GM21825 (cell line): Measurements from ENCODE around the gene TMX4.
"Not testable (repeated sequence)": the region's sequence is repeated elsewhere in the genome, so short reads cannot be mapped to it uniquely, and the experiment has no call there.

Source experiments
- ATAC-seq: cut with Tn5 transposase; IDR thresholded peaks from one replicate; pipeline ENCODE4 v1.9.1; 2021; ENCODE audit warnings: mild to moderate bottlenecking, moderate library complexity; ENCODE audit not compliant: unreplicated experiment

The TMX4 gene

DNA sequence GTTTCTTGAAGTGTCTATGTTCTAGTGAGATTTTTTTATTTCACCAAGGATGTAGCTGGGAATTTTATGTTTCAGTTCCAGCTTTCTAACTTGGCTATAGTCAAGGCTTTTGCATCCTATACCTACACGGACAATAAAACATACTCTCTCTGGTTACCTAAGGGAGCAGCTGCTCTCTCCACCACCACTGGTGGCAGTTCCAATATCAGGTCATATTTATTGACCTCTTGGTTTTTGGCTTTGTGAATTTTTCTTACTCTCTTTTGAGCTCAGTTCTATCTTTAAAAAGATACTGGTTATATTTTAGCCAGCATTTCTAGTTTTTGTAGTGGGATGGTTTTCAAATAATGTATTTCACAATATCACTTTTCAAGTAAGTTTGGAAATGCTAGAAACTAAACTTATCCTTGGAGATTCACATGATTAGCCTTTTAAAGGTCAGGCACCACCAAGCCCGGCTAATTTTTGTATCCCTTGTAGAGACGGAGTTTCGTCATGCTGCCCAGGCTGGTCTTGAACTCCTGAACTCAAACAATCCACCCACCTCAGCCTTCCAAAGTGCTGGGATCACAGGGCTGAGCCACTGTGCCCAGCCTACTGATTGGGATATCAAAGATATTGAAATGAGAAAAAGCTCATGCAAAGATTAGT, 44.7 kb downstream of the TMX4 start:
- no peak for ATAC-seq

DNA sequence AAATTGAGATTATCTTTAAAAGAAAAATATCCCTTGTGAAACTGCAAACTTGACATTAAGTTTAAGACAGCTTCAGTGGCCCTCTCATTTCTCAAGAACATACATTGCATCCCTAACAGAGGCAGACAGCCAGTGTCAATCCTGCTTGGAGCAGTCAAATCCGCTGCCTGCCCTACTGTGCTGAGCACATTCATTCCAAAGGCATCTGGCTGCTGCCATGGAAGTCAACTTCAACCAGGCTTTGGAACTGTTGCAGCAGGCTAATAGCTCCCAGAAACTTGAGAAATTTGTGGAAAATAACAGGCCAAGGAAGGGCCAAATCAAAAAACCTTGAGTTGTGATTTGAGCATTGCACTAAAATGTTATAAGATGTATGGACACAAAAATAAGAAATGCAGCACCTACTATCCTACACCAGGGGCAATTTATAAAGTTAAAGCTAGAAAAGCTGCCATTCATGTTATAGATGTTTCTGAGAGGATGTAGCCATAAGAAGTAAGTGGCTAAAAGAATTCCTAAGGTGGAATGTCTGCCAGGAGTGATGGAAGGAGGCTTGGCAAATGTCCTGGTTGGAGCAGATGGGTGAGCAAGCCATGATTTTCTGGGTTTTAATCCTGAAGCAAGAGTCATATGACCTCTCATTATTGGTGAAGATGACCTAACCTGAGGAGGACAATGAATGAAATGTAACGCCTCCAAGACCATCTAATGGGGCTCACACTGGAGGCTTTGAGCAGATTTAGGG, 47.9 kb downstream of the TMX4 start:
- no peak for ATAC-seq

DNA sequence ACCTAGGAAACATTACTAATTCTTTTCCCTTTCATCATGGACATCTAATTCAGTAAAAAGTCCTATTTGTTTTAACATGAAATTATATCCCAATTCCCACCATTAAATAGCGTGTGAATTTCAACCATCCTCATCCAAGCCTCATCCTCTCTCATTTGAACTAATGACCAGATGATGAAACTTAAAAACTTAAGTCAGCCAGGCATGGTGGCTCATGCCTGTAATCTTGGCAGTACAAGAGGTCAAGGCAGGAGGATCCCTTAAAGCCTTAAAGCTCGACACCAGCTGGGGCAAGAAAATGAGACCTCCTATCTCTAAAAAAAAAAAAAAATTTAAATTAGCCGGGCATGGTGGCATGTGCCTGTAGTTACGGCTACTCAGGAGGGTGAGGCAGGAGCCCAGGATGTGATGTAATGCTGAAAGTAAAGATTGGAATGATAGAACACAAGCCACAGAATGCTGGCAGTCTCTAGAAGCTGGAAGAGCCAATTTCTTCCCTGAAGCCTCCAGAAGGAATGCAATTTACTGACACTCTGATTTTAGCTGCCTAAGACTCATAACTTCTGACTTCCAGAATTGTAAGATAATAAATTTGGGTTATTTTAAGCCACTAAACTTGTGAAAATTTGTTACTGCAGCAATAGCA, 52.2 kb downstream of the TMX4 start:
- ATAC-seq, result no peak

DNA sequence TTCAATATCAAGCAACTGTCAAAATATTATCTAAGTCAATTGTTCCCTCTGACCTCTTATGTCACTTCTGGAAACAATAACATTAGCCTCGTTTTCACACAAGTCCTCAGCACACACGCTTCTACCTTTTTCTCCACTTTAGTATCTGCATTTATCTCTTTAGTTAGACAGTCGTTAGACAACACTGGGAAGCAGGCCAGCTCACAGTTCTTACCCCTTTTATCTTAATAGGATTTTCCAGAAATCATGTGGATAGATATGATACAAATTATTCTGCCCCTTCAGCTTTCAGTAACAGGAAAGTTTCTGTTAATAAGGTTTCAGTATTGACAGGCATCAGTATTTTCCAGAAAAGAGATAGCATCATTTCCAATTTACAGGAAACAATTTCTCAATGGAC, 53.4 kb downstream of the TMX4 start:
- no peak for ATAC-seq

DNA sequence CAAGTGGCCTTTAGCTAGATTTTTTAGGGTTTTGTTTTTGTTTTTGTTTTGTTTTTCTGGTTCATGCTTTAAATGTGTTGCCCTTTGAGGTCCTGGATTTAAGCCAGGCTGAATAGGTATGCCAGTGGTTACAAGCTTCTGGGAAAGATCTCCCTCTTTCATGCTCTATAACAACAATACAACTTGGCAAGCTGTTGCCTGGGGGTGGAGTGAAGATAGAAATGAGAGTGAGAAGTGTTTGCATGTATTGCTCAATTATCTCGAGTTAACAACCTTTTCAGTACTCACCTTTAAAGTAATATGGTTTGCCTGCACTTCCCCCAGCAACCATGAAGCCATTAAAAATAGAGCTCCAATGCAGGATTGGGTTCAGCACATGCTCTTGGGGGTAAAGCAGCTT, 60.1 kb downstream of the TMX4 start:
- no peak for ATAC-seq

DNA sequence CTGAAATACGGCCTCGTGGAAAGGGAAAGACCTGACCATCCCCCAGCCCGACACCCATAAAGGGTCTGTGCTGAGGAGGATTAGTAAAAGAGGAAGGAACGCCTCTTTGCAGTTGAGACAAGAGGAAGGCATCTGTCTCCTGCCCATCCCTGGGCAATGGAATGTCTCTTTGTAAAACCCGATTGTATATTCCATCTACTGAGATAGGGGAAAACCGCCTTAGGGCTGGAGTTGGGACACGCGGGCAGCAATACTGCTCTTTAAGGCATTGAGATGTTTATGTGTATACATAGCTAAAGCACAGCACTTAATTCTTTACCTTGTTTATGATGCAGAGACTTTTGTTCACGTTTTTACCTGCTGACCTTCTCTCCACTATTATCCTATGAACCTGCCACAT, 63.0 kb downstream of the TMX4 start:
- ATAC-seq, result not testable (repeated sequence)

DNA sequence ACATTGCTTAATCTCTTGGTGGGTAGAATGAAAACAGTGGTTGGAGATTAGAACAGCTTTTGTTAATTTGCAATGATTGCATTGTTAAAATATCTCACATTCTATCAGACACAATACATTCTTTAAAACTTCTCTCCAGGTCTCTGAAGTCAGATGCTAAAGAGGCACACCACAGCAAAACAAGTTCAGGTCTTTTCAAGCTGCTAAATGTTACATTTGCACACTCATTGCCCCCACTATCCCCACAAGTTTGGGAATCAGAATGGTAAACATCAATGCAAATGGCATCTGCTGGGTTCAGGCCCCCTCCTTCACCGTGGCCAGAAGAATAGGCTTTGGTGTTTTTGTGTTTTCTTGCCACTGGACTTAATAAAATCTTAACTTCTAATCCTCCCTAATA, 69.2 kb downstream of the TMX4 start:
- no peak for ATAC-seq

DNA sequence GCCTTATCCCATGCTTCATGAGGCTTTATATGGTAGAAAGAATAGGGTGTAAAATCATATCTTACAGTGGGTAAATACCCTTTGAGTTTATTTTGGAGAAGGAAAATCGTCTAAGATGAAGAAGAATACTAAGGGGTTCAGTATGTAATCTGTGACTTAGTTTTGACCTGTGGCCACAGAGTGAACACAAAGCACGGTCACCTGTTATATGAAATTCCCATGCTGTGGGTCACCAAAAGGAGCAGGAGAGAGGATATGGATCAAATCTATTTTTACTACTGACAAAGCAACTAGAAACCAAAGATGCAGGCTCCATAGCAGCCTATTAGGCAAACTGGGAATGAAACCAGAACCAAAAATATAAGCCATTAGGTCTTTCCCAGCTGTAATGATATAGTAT, 75.7 kb downstream of the TMX4 start:
- no peak for ATAC-seq

DNA sequence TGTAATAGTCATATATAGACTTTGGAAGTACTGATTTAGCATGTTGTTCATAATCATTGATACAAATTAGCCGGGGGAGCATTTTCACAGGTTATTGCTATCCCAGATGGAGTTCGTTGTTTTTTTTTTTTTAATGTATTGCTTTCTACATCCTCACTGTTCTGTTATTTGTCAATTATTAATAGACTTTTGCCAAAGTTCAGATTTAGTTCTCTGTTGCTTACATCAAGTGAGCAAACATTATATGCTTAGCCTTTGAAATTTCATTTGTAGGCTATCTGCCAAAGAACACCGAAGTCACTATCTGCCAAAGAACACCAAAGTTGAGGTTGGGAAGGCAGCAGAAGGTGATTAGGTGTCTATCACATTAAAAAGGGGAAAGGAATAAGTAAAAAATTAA, 79.2 kb downstream of the TMX4 start, which contains the start of gene HAO1:
TSS of gene HAO1 (minus strand) at position 118 of the 400 bp plus-strand sequence. CDS start at position 82, 36 bp downstream.
- no peak for ATAC-seq

DNA sequence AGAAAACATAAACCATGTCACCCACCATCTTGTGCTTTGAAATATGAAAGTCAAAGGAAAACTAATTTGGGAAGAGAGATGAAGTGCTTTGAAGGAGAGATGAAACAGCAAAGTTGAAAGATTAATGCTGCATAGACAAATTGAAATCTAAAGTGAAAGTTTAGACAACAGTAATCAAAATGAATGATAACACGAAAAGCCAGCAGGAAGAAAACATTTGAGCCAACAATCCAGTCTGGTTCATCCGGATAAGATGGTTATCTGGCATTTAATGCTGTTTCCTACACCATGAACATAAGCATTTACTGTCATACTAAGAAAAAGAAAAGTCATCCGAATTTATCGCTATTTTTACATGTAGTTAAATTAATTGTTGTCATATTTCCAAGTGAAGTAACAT, 79.9 kb downstream of the TMX4 start:
- no peak for ATAC-seq

DNA sequence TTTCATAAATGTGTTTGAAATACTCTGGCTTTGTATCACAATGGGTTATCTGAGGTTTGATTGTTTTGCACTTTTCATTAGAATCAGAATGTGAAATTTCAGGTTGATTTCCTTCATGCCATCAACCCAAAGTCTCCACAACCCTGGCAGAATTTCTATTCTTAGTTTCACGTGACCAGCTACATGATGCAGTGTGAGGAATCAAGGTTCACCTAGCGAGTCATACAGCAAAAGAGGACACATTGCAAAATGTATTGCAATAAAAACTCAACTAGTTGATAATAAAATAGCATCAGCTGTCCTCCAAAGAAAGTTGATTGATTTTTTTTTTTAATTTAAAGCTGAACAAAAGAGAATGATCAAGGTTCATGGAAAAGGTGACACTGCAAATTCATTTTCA, 81.5 kb downstream of the TMX4 start:
- ATAC-seq, result no peak

DNA sequence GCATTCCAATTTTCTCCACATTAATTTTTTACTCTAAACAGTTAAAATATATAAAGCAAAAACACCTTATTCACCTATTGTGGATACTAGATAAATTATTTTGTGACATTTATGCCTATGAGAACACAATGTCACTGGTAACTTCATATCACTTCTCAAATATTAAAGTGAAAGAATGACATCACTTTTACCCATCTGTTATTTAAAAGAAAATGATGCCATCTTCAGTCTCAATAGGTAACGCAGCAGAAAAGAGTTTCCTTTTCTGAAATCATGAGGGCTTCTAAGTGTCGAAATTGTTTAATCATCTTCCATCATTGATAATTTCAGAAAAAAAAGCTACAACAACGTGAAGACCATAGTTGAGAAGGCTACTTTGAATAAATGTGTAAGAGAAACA, 82.2 kb downstream of the TMX4 start:
- ATAC-seq, result no peak

DNA sequence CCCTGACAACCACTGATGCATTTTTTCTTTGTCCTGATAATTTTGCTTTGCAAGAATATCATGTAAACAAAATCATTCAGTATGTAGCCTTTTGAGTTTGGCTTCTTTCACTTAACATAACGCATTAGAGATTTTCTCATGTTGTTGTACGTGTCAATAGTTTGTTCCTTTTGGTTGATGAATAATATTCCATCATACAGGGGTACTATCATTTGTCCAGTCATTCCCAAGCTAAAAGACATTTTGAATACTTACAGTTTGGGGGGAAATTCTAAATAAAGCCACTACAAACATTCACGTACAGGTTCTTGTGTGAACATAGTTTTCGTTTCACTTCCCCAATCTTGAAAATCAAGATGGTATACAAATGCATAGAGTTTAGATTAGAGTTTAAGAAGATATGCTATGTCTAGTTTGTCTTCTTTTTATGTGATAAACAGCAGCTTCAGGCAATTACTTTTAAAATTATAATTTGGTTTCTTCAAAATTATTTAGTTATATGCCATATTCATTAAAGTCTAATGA, 84.5 kb downstream of the TMX4 start:
- no peak for ATAC-seq

DNA sequence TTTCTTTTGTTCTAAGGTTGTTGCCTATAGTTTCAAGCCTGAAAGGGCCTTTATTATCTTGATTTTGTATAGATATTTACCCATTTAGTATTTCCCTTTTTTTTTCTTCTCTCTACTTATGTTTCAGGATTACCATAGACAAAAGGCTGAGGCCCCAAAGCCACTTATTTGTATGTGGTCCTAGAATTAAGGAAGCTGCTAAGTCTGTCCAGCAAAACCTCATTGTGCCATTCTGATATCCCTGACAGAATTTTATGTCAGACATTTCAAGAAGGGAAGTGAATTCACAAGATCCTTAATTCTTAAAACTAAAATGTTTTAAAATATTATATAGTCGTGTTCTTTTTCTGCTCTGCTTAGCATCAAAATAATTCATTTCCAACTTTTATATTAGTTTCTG, 86.2 kb downstream of the TMX4 start:
- no peak for ATAC-seq

DNA sequence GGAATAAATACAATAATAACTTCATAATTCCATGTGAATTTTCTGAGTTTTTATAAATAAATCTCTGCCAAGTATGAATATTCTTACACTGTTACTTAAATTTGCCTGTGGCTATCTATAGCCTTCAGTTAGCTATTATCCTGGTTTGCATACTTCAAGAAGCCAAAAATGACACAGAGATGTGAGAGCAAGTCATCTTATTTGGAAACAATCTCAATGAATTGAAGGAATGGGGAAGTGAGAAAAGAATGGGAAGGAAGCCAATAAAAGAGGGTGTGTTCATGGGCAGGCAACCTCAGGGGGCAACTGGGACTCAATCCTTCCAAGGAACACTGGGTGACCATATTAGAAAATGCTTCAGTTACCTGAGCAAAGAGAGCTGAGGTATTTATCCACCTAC, 89.2 kb downstream of the TMX4 start:
- no peak for ATAC-seq
